Loucy (cell line): ENCODE measurements around the gene DSCAM.

Source experiments
- H2AFZ ChIP-seq: fragments of 200-600 bp; sonication (generic); 2 replicates; pipeline ENCODE4 v1.6.0; 2016; ENCODE audit warnings: antibody characterized with exemption, mild to moderate bottlenecking, low read length, moderate library complexity
- H3F3A ChIP-seq: fragments of 200-600 bp; 2 replicates; pipeline ENCODE4 v1.6.0; 2016; ENCODE audit warnings: antibody characterized with exemption, low read depth, mild to moderate bottlenecking
- H3K27me3 ChIP-seq: fragments of 200-600 bp; sonication (generic); 2 replicates; pipeline ENCODE4 v1.6.1; 2014; ENCODE audit warnings: low read length, mild to moderate bottlenecking; ENCODE audit not compliant: insufficient read depth, poor library complexity, severe bottlenecking
- H3K36me3 ChIP-seq: fragments of 200-600 bp; sonication (generic); 2 replicates; pipeline ENCODE4 v1.6.1; 2016; ENCODE audit warnings: low read length; ENCODE audit not compliant: insufficient read depth
- H3K4me1 ChIP-seq: fragments of 200-600 bp; sonication (generic); 2 replicates; pipeline ENCODE4 v1.5.1; 2014; ENCODE audit warnings: low read length, mild to moderate bottlenecking; ENCODE audit not compliant: insufficient read depth, poor library complexity, severe bottlenecking
- H3K4me2 ChIP-seq: fragments of 200-600 bp; sonication (generic); 2 replicates; pipeline ENCODE4 v1.6.0; 2014; ENCODE audit warnings: antibody characterized with exemption, low read length, low read depth, mild to moderate bottlenecking; ENCODE audit not compliant: poor library complexity, severe bottlenecking
- H3K4me3 ChIP-seq: fragments of 200-600 bp; sonication (generic); 2 replicates; pipeline ENCODE4 v1.5.1; 2014; ENCODE audit warnings: low read length, mild to moderate bottlenecking, mixed read lengths; ENCODE audit not compliant: poor library complexity, severe bottlenecking
- H3K79me2 ChIP-seq: fragments of 200-600 bp; sonication (generic); 2 replicates; pipeline ENCODE4 v1.6.1; 2014; ENCODE audit warnings: low read length; ENCODE audit not compliant: insufficient read depth
- H3K9ac ChIP-seq: fragments of 200-600 bp; sonication (generic); 2 replicates; pipeline ENCODE4 v1.6.0; 2014; ENCODE audit warnings: mild to moderate bottlenecking, low read depth, low read length, moderate library complexity; ENCODE audit not compliant: poor library complexity, severe bottlenecking
- H3K9me2 ChIP-seq: fragments of 200-600 bp; sonication (generic); replicated peaks from 2 replicates; pipeline ENCODE4 v1.6.1; 2016; ENCODE audit warnings: low read depth, low read length, mixed read lengths
- H3K9me3 ChIP-seq: fragments of 200-600 bp; sonication (generic); 2 replicates; pipeline ENCODE4 v1.6.1; 2014; ENCODE audit warnings: mild to moderate bottlenecking, antibody characterized with exemption, low read length, low read depth; ENCODE audit not compliant: insufficient read depth
- H4K20me1 ChIP-seq: fragments of 200-600 bp; sonication (generic); 2 replicates; pipeline ENCODE4 v1.6.0; 2014; ENCODE audit warnings: antibody characterized with exemption, low read length, mild to moderate bottlenecking; ENCODE audit not compliant: insufficient read depth, poor library complexity, severe bottlenecking
- EZH2phosphoT487 ChIP-seq: fragments of 200-600 bp; IDR thresholded peaks from 2 replicates; pipeline ENCODE4 v1.6.1; 2018; ENCODE audit warnings: antibody characterized with exemption, mild to moderate bottlenecking, moderate library complexity, borderline replicate concordance
- TF ChIP-seq, protein P1 (sequence below): fragments of 200-600 bp; sonication (generic); conservative IDR thresholded peaks from 2 replicates; pipeline ENCODE4 v1.5.1; 2014; ENCODE audit warnings: mild to moderate bottlenecking, antibody characterized with exemption, low read length

DSCAM gene

DNA sequence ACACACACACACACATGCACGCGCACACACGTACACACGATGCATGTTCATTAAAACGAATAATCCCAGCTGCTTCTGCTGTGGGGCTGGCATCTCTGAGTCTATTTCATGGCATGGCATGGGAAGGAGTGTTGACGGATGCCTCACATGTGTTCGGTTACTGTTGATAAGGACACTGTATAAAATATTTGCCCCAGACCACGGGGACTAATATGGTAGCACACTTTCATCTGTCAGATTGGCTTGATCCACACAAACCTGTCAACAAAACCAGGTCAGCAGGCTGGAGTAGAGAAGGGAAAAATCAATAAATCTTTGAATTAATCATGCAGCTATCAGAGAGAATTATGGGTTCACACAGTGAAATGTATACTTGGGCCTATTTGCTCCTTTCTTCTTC, 171.9 kb downstream of the DSCAM start:
- Histone ChIP-seq H3K79me2 (no peaks in the 10 kb centered on the region), H3K4me2 (no peak overlapping the region), H3K9me2 (no peaks in the 10 kb centered on the region), H4K20me1 (no peaks in the 10 kb centered on the region), H3K36me3 (no peaks in the 10 kb centered on the region), H2AFZ (no peak overlapping the region), H3K9ac (no peak overlapping the region), H3K4me3 (no peak overlapping the region), H3K9me3 (0 out of 2 replicates have a peak, but pooled peaks cover 3% of the 10 kb centered on the region), H3K4me1 (no peaks in the 10 kb centered on the region), H3K27me3 (no peaks in the 10 kb centered on the region), H3F3A (no peaks in the 10 kb centered on the region)
- no peak for TF ChIP-seq EZH2phosphoT487
- TF ChIP-seq, protein P1, sequence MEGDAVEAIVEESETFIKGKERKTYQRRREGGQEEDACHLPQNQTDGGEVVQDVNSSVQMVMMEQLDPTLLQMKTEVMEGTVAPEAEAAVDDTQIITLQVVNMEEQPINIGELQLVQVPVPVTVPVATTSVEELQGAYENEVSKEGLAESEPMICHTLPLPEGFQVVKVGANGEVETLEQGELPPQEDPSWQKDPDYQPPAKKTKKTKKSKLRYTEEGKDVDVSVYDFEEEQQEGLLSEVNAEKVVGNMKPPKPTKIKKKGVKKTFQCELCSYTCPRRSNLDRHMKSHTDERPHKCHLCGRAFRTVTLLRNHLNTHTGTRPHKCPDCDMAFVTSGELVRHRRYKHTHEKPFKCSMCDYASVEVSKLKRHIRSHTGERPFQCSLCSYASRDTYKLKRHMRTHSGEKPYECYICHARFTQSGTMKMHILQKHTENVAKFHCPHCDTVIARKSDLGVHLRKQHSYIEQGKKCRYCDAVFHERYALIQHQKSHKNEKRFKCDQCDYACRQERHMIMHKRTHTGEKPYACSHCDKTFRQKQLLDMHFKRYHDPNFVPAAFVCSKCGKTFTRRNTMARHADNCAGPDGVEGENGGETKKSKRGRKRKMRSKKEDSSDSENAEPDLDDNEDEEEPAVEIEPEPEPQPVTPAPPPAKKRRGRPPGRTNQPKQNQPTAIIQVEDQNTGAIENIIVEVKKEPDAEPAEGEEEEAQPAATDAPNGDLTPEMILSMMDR, result no peak

DNA sequence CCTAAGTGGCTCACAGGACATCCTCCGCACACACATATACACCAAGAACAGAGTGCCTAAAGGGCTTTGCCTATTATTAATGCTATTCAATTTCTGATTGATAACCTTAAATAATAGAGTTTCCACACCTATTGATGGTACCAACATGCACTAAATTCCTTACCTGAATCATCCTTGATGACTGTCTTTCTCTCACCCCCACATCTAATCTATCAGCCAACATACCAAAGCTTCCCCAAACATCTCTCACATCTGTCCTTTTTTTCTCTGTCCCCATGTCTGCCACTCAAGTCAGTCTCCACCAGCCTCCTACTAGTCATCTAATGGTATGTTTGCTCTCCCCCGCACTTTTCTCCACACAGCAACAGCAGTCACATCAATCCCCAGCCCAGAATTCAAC, 174.4 kb downstream of the DSCAM start:
- Histone ChIP-seq H2AFZ (no peak overlapping the region), H3K4me1 (no peaks in the 10 kb centered on the region), H3K4me2 (no peak overlapping the region), H3K9me3 (peaks cover 3% of the 10 kb centered on the region; the same call in 1 of the 2 replicates), H3K27me3 (no peaks in the 10 kb centered on the region), H3F3A (no peaks in the 10 kb centered on the region), H3K9me2 (no peaks in the 10 kb centered on the region), H3K9ac (no peak overlapping the region), H3K4me3 (no peak overlapping the region), H3K79me2 (no peaks in the 10 kb centered on the region), H4K20me1 (no peaks in the 10 kb centered on the region), H3K36me3 (no peaks in the 10 kb centered on the region)
- TF ChIP-seq, protein P1, result no peak
- TF ChIP-seq EZH2phosphoT487, result no peak

DNA sequence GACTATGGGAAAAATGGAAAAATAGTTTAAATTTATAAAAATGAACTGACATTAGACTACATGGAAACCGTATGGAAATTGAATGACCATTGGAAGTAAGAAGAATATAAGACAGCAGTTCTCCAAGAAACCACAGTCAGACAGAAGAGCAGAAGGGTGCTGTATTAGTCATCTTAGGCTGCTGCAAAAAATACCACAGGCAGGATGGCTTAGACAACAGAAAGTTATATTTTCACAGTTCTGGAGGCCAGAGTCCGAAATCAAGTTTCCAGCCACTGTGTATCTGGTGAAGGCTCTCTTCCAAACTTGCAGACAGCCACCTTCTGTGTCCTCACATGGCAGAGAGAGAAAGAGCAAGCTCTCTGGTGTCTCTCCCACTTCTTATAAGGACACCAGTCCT, 175.2 kb downstream of the DSCAM start:
- no peak overlapping the region for H3K4me2 ChIP-seq
- H3K27me3 ChIP-seq, result no peaks in the 10 kb centered on the region
- no peaks in the 10 kb centered on the region for H3K79me2 ChIP-seq
- H4K20me1 ChIP-seq, result no peaks in the 10 kb centered on the region
- H3K4me3 ChIP-seq, result no peak overlapping the region
- no peak overlapping the region for H2AFZ ChIP-seq
- no peaks in the 10 kb centered on the region for H3F3A ChIP-seq
- TF ChIP-seq EZH2phosphoT487, result no peak
- TF ChIP-seq, protein P1, result no peak
- peaks cover 3% of the 10 kb centered on the region; the same call in 1 of the 2 replicates for H3K9me3 ChIP-seq
- no peak overlapping the region for H3K9ac ChIP-seq
- no peaks in the 10 kb centered on the region for H3K4me1 ChIP-seq
- no peaks in the 10 kb centered on the region for H3K9me2 ChIP-seq
- no peaks in the 10 kb centered on the region for H3K36me3 ChIP-seq
